NB4 (cell line): ENCODE measurements around the gene NPAS3.

Experiments used
- DNase-seq: peaks from one replicate; pipeline ENCODE4 v3.0.0; 2010; ENCODE audit warnings: low read depth
- H3K4me3 ChIP-seq: one replicate; pipeline ENCODE4 v1.5.1; 2011; ENCODE audit warnings: mild to moderate bottlenecking, low read depth, low read length, moderate library complexity
- CTCF ChIP-seq: IDR thresholded peaks from one replicate; pipeline ENCODE4 v1.5.1; 2012; ENCODE audit warnings: low read depth, low read length
- MAX ChIP-seq: IDR thresholded peaks from 2 replicates; pipeline ENCODE4 v1.6.1; 2011; ENCODE audit warnings: low read depth, low read length
- MYC ChIP-seq: IDR thresholded peaks from 2 replicates; pipeline ENCODE4 v1.6.1; 2011; ENCODE audit warnings: low read depth, low read length
- POLR2A ChIP-seq: IDR thresholded peaks from 2 replicates; pipeline ENCODE4 v1.6.1; 2011; ENCODE audit warnings: mild to moderate bottlenecking; ENCODE audit not compliant: insufficient read length; ENCODE audit errors: extremely low read depth

Gene NPAS3

GRCh38 chr14:33480887-33481184, 542.2 kb downstream of the NPAS3 start:
- no peak for DNase-seq
- H3K4me3 ChIP-seq = no peak overlapping the region
- TF ChIP-seq MAX (no peak), POLR2A (no peak), MYC (no peak), CTCF (no peak)

- H3K4me3 ChIP-seq = no peak overlapping the region
- no peak for TF ChIP-seq CTCF
- no peak for TF ChIP-seq MYC
- TF ChIP-seq MAX = no peak
- no peak for TF ChIP-seq POLR2A
- no peak for DNase-seq
Measured at GRCh38 chr14:33483110-33483509, 544.4 kb downstream of the NPAS3 start.

GRCh38 chr14:33483541-33483940, 544.9 kb downstream of the NPAS3 start:
- no peak for DNase-seq
- no peak overlapping the region for H3K4me3 ChIP-seq
- TF ChIP-seq CTCF (no peak), MYC (no peak), MAX (no peak), POLR2A (no peak)

GRCh38 chr14:33484264-33484663, 545.6 kb downstream of the NPAS3 start:
- TF ChIP-seq MAX (no peak), MYC (no peak), CTCF (no peak), POLR2A (no peak)
- H3K4me3 ChIP-seq = no peak overlapping the region
- DNase-seq = no peak

GRCh38 chr14:33486332-33486890, 547.7 kb downstream of the NPAS3 start:
- H3K4me3 ChIP-seq = no peak overlapping the region
- DNase-seq = no peak
- TF ChIP-seq CTCF (no peak), MYC (no peak), POLR2A (no peak), MAX (no peak)

- H3K4me3 ChIP-seq = no peak overlapping the region
- DNase-seq = no peak
- TF ChIP-seq CTCF (no peak), MAX (no peak)
Measured at GRCh38 chr14:33488582-33488981, 549.9 kb downstream of the NPAS3 start.
